ENCODE results near the gene FASTKD3.

The FASTKD3 gene

GRCh38 chr5:7907612-7908011, 38.8 kb upstream of the FASTKD3 start:
- no peak overlapping the region for H3K4me3 ChIP-seq (ENCODE audit: low read length)
- DNase-seq (ENCODE audit: low read depth), result no peak
- no peak for TF ChIP-seq CTCF (conservative IDR thresholded peaks at IDR 0.05; ENCODE audit: low read length)

GRCh38 chr5:7904170-7904569, 35.3 kb upstream of the FASTKD3 start:
- no peak overlapping the region for H3K4me3 ChIP-seq (ENCODE audit: low read length)
- no peak for TF ChIP-seq CTCF (conservative IDR thresholded peaks at IDR 0.05; ENCODE audit: low read length)
- peak; percentile 50 for DNase-seq (ENCODE audit: low read depth)

- no peak for TF ChIP-seq CTCF (conservative IDR thresholded peaks at IDR 0.05; ENCODE audit: low read length)
- no peak for DNase-seq (ENCODE audit: low read depth)
- no peak overlapping the region for H3K4me3 ChIP-seq (ENCODE audit: low read length)
Observed at GRCh38 chr5:7902666-7903625, 34.1 kb upstream of the FASTKD3 start.

DNA sequence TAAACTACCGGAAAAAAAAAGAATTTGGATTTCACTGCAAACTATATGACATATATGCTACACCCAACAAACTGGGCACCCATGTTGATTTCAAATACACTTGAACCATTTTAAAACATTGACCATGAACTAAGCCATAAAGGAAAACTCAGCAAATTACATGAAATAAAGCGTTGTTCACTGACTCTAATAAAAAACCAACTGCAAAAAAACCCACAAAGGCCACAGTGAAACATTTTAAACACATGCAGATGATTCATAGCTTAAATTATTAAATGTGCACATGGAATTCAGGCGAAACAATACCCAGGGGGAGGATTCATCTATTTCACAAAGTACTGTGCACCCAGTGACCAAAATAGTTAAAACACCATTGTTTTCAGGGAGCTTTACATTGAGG, 33.4 kb upstream of the FASTKD3 start:
- no peak overlapping the region for H3K4me3 ChIP-seq (ENCODE audit: low read length)
- no peak for TF ChIP-seq CTCF (conservative IDR thresholded peaks at IDR 0.05; ENCODE audit: low read length)
- peak; percentile 29 for DNase-seq (ENCODE audit: low read depth)

DNA sequence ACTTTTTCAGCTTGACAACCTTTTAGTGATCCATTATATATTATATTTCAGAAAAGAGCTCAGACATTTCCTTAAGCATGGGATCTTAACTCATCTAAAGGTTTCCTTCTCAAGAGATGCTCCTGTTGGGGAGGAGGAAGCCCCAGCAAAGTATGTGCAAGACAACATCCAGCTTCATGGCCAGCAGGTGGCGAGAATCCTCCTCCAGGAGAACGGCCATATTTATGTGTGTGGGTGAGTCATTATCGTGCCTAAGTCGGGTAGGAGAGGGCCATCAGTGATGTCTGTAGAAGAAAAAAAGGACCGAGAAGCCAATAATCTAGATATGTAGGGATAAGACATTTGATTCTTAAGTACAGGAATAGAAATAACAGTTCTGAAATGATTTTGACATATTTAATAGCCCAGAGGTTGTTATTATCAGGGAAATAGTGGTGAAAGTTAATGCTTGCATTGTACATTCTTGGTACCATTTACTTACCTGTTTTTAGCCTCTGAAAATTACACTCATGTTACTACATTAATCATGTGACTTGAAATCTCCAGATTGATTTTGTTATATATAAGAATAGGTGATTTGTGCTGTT, 28.3 kb upstream of the FASTKD3 start:
- peak; percentile 39 for TF ChIP-seq CTCF (conservative IDR thresholded peaks at IDR 0.05; ENCODE audit: low read length)
- H3K4me3 ChIP-seq (ENCODE audit: low read length), result no peak overlapping the region
- peak; percentile 31 for DNase-seq (ENCODE audit: low read depth)

DNA sequence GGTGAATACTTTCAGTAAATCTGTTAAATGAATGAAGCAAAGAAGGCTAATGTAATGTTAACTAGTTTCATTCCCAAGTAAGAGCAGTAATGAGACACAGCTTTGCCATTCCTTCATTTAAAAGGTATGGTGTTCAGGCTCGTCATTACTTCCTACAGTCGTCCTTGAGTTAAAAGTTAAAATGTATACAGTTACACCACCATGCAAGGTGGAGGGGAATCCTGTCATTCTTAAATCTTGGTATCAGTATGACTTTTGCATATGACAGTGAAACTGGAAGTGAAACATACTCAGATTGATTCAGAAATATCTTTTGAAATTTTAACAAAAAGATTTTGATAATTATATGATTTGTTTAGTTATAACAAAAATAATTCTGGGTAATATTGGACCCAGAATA, 26.0 kb upstream of the FASTKD3 start:
- no peak for TF ChIP-seq CTCF (conservative IDR thresholded peaks at IDR 0.05; ENCODE audit: low read length)
- DNase-seq (ENCODE audit: low read depth), result no peak
- H3K4me3 ChIP-seq (ENCODE audit: low read length), result no peak overlapping the region

DNA sequence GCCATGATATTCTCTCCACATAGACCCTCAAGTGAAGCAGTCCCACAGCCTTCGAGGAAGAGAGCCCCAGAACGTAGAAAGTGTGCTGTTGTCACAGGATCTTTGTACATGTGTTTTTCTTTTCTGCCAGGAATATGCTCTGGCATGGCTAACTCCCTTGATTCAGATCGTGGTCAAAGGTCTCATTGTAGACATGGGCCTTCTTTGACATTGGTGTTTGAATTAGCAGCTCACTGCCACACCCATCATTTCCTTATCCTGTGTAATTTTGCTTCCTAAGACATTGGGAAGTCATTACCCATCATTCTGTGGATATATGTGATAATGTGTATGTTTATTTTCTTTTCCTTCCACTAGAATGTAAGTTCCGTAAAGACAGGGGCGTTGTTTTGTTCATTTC, 25.6 kb upstream of the FASTKD3 start:
- TF ChIP-seq CTCF (conservative IDR thresholded peaks at IDR 0.05; ENCODE audit: low read length), result no peak
- no peak for DNase-seq (ENCODE audit: low read depth)
- H3K4me3 ChIP-seq (ENCODE audit: low read length), result no peak overlapping the region
